GM13977 (cell line): ENCODE measurements around the gene COPZ2.

Experiments used
- DNase-seq: peaks from one replicate; pipeline ENCODE4 v3.0.0; 2012; ENCODE audit warnings: low spot score
- CTCF ChIP-seq: IDR thresholded peaks from 2 replicates; pipeline ENCODE4 v1.5.1; 2012; ENCODE audit warnings: mild to moderate bottlenecking, control low read depth; ENCODE audit not compliant: insufficient read depth; ENCODE audit errors: extremely low read depth, missing control alignments
- in situ Hi-C: fragments of 300-500 bp; cut with MboI; formaldehyde crosslinking; loops from one replicate; pipeline ENCODE4 v1.12.0; 2022; ENCODE audit warnings: low sequenced_read_pairs, low pct_unique_long_range_greater_than_20kb, mixed read lengths, inconsistent platforms; ENCODE audit not compliant: unreplicated experiment

Gene COPZ2

DNA sequence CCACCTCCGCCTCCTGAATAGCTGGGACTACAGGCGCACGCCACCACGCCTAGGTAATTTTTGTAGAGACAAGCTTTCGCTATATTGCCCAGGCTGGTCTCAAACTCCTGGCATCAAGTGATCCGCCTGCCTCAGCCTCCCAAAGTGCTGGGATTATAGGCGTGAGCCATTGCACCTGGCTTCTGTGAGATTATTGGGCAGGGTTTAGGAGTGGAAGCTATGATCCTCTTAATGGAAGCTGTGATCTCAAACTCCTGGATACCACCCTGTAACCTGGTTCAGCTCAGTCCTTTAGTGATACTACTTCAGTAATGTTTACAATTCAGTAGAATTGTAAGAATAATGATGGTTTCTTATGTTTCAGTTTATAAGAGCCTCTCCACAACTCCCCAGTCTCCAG is 24.7 kb upstream of the COPZ2 start:
- in situ Hi-C loops: no loop called here
- no peak for DNase-seq
- TF ChIP-seq CTCF: no peak

DNA sequence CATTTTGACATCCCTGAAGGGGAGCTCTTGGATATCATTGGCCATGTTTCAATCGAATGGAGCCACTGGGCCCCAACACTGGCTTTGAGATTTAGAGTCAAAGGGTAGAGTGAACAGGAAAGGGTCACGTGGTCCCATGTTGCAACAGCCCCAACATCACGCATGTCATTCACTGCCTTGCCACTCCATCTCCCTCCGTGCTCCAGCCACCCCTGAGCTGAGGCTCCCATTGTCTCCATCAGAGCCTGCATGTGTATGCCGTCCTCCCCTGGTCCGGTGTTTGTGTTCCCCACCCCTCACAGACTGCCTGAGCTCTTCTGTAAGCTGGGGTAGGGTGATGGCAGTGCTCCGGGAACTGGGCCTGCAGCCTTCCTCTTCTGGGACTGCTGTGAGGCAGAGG is 22.7 kb upstream of the COPZ2 start:
- in situ Hi-C loops: no loop called here
- TF ChIP-seq CTCF: no peak

GRCh38 chr17:48059125-48059668 is 21.6 kb upstream of the COPZ2 start:
- in situ Hi-C loops: no loop called here
- no peak for TF ChIP-seq CTCF
- no peak for DNase-seq

More for the DNA sequence above, 22.7 kb upstream of the COPZ2 start:
- no peak for DNase-seq

GRCh38 chr17:48058393-48059124 is 21.0 kb upstream of the COPZ2 start:
- DNase-seq: no peak
- no peak for TF ChIP-seq CTCF
- in situ Hi-C loops: no loop called here

- TF ChIP-seq CTCF: no peak
- DNase-seq: no peak
- in situ Hi-C loops: no loop called here
Measured at GRCh38 chr17:48057626-48058025, 20.0 kb upstream of the COPZ2 start.

DNA sequence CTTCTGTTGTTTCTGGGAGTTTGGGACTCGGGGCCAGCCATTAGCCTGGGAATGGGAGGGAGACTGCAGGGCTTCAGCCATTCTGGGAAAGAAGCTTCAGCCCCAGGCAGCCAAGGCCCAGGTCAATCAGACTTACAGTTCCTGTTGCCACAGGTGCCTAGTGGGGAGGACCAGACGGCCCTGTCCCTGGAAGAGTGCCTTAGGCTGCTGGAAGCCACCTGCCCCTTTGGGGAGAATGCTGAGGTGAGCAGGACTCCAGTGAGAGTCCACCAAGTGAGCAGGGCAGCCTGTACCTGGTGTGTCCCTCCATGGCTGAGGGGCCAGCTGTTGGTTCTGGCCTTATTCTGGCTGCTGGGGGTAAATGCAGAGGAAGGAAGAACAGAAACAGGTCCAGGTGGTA is 19.3 kb upstream of the COPZ2 start:
- in situ Hi-C loops: no loop called here
- DNase-seq: no peak
- TF ChIP-seq CTCF: no peak
